K562 (cell line): ENCODE results near the gene SNRNP70. TPM values are rescaled to one million over a fixed set of nuclear protein-coding genes. Genes with fewer than 3 reads are reported as not detected.

Experiments
- ASH1L ChIP-seq: fragments of 450-650 bp; IDR thresholded peaks from 2 replicates; pipeline ENCODE4 v1.6.1; 2018; ENCODE audit warnings: borderline replicate concordance, mild to moderate bottlenecking, low read depth; ENCODE audit not compliant: partially characterized antibody
- ELF1 ChIP-seq: fragments of 200-800 bp; sonication (Bioruptor generic); IDR thresholded peaks from 2 replicates; pipeline ENCODE4 v1.6.1; 2016; ENCODE audit warnings: missing genetic modification characterization, missing compliant biosample characterization
- GMEB1 ChIP-seq: fragments of 250-450 bp; sonication (Bioruptor Pico); IDR thresholded peaks from 2 replicates; pipeline ENCODE4 v1.4.0; 2020; ENCODE audit warnings: mild to moderate bottlenecking
- JUND ChIP-seq, 2 experiments: IDR thresholded peaks; 2 replicates in 1 of 2; 3 replicates in 1 of 2; pipeline ENCODE4 v1.6.1; 2011; ENCODE audit warnings: borderline replicate concordance in 2 of 2, low read depth in 2 of 2, low read length in 2 of 2, improper control_type of control experiment in 1 of 2, missing biosample characterization in 1 of 2, missing genetic modification characterization in 1 of 2, missing genetic modification reagents in 1 of 2
- NUFIP1 ChIP-seq: fragments of 450-650 bp; IDR thresholded peaks from 2 replicates; pipeline ENCODE4 v1.6.1; 2018; ENCODE audit not compliant: partially characterized antibody
- POLR2H ChIP-seq: IDR thresholded peaks from 2 replicates; pipeline ENCODE4 v1.6.1; 2016; ENCODE audit warnings: missing genetic modification characterization, low read depth, mild to moderate bottlenecking, control low read depth, missing compliant biosample characterization, moderate library complexity
- PTBP1 ChIP-seq: fragments of 200-400 bp; formaldehyde crosslinking; IDR thresholded peaks from 2 replicates; pipeline ENCODE4 v1.6.1; 2017; ENCODE audit warnings: low read depth, low read length
- PTRF ChIP-seq: fragments of 450-650 bp; IDR thresholded peaks from 2 replicates; pipeline ENCODE4 v1.6.1; 2016; ENCODE audit warnings: mild to moderate bottlenecking, missing genetic modification characterization, missing compliant biosample characterization
- RAD21 ChIP-seq, 2 experiments: fragments of 250-450 bp in 1 of 2; fragments of 450-650 bp in 1 of 2; sonication (Bioruptor Pico) in 1 of 2; formaldehyde crosslinking in 1 of 2; IDR thresholded peaks in 1 of 2; conservative IDR thresholded peaks in 1 of 2; 2 replicates each; pipeline versions ENCODE4 v1.4.0 to v1.8.0; 2020 to 2022; ENCODE audit warnings: mild to moderate bottlenecking in 2 of 2, moderate library complexity in 1 of 2
- RBBP5 ChIP-seq: fragments of 200-600 bp; sonication (generic); IDR thresholded peaks from 2 replicates; pipeline ENCODE4 v1.6.1; 2012; ENCODE audit warnings: borderline replicate concordance, mild to moderate bottlenecking, low read length, control low read depth, inconsistent platforms; ENCODE audit not compliant: insufficient read depth, poor library complexity, severe bottlenecking
- RHOXF2B ChIP-seq: fragments of 250-450 bp; sonication (Bioruptor Pico); conservative IDR thresholded peaks from 2 replicates; pipeline ENCODE4 v1.5.1; 2021
- SMAD1 ChIP-seq: fragments of 150-350 bp; IDR thresholded peaks from 2 replicates; pipeline ENCODE4 v1.6.1; 2014; ENCODE audit warnings: low read length, low read depth; ENCODE audit not compliant: partially characterized antibody
- SMARCA4 ChIP-seq: fragments of 450-650 bp; IDR thresholded peaks from 2 replicates; pipeline ENCODE4 v1.6.1; 2016
- SOX6 ChIP-seq: fragments of 450-650 bp; IDR thresholded peaks from 2 replicates; pipeline ENCODE4 v1.6.1; 2014; ENCODE audit warnings: mild to moderate bottlenecking
- SRF ChIP-seq, 2 experiments: fragments of 250-450, 450-650 bp in 1 of 2; sonication (Bioruptor Pico) in 1 of 2; sonication (generic) in 1 of 2; formaldehyde crosslinking; IDR thresholded peaks; 2 replicates each; pipeline versions ENCODE4 v1.5.0 to v1.5.1; 2020 to 2022; ENCODE audit warnings: mild to moderate bottlenecking in 1 of 2, missing genetic modification reagents in 1 of 2
- STAT5A ChIP-seq: IDR thresholded peaks from 2 replicates; pipeline ENCODE4 v1.6.1; 2012; ENCODE audit warnings: low read length, inconsistent platforms, borderline replicate concordance
- TEAD4 ChIP-seq, 2 experiments: sonication (generic) in 1 of 2; formaldehyde crosslinking in 1 of 2; IDR thresholded peaks; 2 replicates each; pipeline versions ENCODE4 v1.6.1 to v1.8.0; 2012 to 2022; ENCODE audit warnings: borderline replicate concordance in 1 of 2, inconsistent platforms in 1 of 2, low read length in 1 of 2, mild to moderate bottlenecking in 1 of 2, missing genetic modification reagents in 1 of 2
- XRCC3 ChIP-seq: fragments of 450-650 bp; IDR thresholded peaks from 2 replicates; pipeline ENCODE4 v1.6.1; 2017; ENCODE audit warnings: mild to moderate bottlenecking, moderate library complexity
- ZNF224 ChIP-seq: sonication (generic); formaldehyde crosslinking; IDR thresholded peaks from 2 replicates; pipeline ENCODE4 v1.8.0; 2022; ENCODE audit warnings: mild to moderate bottlenecking, missing genetic modification reagents
- ZNF354B ChIP-seq: fragments of 250-450 bp; sonication (Bioruptor Pico); IDR thresholded peaks from 2 replicates; pipeline ENCODE4 v1.4.0; 2020
- ZNF445 ChIP-seq: fragments of 250-450 bp; sonication (Bioruptor Pico); IDR thresholded peaks from 2 replicates; pipeline ENCODE4 v1.4.0; 2020; ENCODE audit warnings: low read depth, mild to moderate bottlenecking, moderate library complexity
- ZNF561 ChIP-seq: fragments of 450-650 bp; formaldehyde crosslinking; conservative IDR thresholded peaks from 2 replicates; pipeline ENCODE4 v1.4.0; 2020; ENCODE audit warnings: mild to moderate bottlenecking, moderate library complexity
- ZNF696 ChIP-seq: fragments of 250-450 bp; sonication (Bioruptor Pico); conservative IDR thresholded peaks from 2 replicates; pipeline ENCODE4 v1.4.0; 2020; ENCODE audit warnings: mild to moderate bottlenecking, moderate library complexity
- polyA plus RNA-seq, 8 experiments: library from polyadenylated mRNA; depleted of rRNA in 4 of 8; stranded (reverse) in 5 of 8; unstranded in 3 of 8; fragments of >200 nt; fragmentation: Nextera tagmentation in 2 of 8; fragmentation: Illumina TruSeq in 1 of 8; extraction: Ambion mirVana in 2 of 8; extraction: Trizol in 1 of 8; gene quantifications; 2 replicates each; pipeline versions ENCODE4 v1.2.1 to v1.2.3, GENCODE V29; 2011 to 2014; ENCODE audit warnings: inconsistent platforms in 1 of 8, missing spikeins in 1 of 8
- total RNA-seq, 7 experiments: library from RNA; depleted of rRNA in 6 of 7; stranded (reverse); fragments of >200 nt in 6 of 7; fragmentation: Illumina TruSeq in 2 of 7; extraction: Trizol in 2 of 7; gene quantifications; 2 replicates each; pipeline versions ENCODE4 v1.2.1 to v1.2.3, GENCODE V29; 2011 to 2021; ENCODE audit warnings: low replicate concordance in 1 of 7
- TF ChIP-seq, protein P1 (sequence below): sonication (generic); formaldehyde crosslinking; IDR thresholded peaks from 2 replicates; pipeline ENCODE4 v1.8.0; 2022; ENCODE audit warnings: mild to moderate bottlenecking, missing genetic modification reagents
- TF ChIP-seq, protein P2 (sequence below), 3 experiments: fragments of 200-800 bp in 1 of 3; sonication (Bioruptor generic) in 1 of 3; sonication (generic) in 1 of 3; formaldehyde crosslinking in 1 of 3; IDR thresholded peaks; 2 replicates each; pipeline versions ENCODE4 v1.6.1 to v1.8.0; 2016 to 2022; ENCODE audit warnings: mild to moderate bottlenecking in 2 of 3, missing compliant biosample characterization in 2 of 3, missing genetic modification characterization in 2 of 3, missing genetic modification reagents in 1 of 3

Gene SNRNP70
- total and polyA plus RNA-seq, 9 of the 15 experiments (the other 6 are each of a cell fraction or from before 2014, with no cell fraction given): 2.8 to 496 (median 136) TPM

GRCh38 chr19:49128545-49129237 is 43.4 kb downstream of the SNRNP70 start (continued):
- TF ChIP-seq SOX6 (no peak), PTRF (no peak), GMEB1 (CRISPR knock-in tag) (no peak), ZNF224 (CRISPR knock-in tag) (no peak), TEAD4 (IDR thresholded peaks at IDR 0.05; ENCODE audit: low read length) (no peak), TEAD4 (CRISPR knock-in tag; IDR thresholded peaks at IDR 0.05; ENCODE audit: borderline replicate concordance) (no peak), POLR2H (no peak), SMAD1 (no peak), RBBP5 (no peak), NUFIP1 (no peak), XRCC3 (no peak), PTBP1 (no peak), ZNF445 (CRISPR knock-in tag) (no peak), RHOXF2B (CRISPR knock-in tag) (no peak), JUND (IDR thresholded peaks at IDR 0.05; ENCODE audit: borderline replicate concordance, low read depth, low read length) (no peak), JUND (tag; IDR thresholded peaks at IDR 0.05; ENCODE audit: borderline replicate concordance, low read depth, low read length) (no peak), ASH1L (no peak), SMARCA4 (peak; percentile 41; the same call in 1 of the 2 replicates), ZNF354B (no peak), SRF (CRISPR knock-in tag; IDR thresholded peaks at IDR 0.05) (no peak), RAD21 (CRISPR knock-in tag; conservative IDR thresholded peaks at IDR 0.05 in 1 of 2, IDR thresholded peaks at IDR 0.05 in 1 of 2) (no peak), ELF1 (tag) (no peak), STAT5A (no peak), ZNF561 (CRISPR knock-in tag) (no peak), ZNF696 (CRISPR knock-in tag) (no peak)
- TF ChIP-seq, protein P1, sequence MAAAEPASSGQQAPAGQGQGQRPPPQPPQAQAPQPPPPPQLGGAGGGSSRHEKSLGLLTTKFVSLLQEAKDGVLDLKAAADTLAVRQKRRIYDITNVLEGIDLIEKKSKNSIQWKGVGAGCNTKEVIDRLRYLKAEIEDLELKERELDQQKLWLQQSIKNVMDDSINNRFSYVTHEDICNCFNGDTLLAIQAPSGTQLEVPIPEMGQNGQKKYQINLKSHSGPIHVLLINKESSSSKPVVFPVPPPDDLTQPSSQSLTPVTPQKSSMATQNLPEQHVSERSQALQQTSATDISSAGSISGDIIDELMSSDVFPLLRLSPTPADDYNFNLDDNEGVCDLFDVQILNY (CRISPR knock-in tag): no peak
- TF ChIP-seq, protein P2, sequence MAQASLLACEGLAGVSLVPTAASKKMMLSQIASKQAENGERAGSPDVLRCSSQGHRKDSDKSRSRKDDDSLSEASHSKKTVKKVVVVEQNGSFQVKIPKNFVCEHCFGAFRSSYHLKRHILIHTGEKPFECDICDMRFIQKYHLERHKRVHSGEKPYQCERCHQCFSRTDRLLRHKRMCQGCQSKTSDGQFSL (CRISPR knock-in tag; IDR thresholded peaks at IDR 0.05): no peak
- TF ChIP-seq, protein P2 (tag; IDR thresholded peaks at IDR 0.05): no peak
